HEK293 (cell line): ENCODE results near the gene MS4A10.

Source experiments
- CTCF ChIA-PET: fragments of 350-600 bp; formaldehyde crosslinking; extraction: SDS; loops from one replicate; lab custom pipeline; 2021; ENCODE audit warnings: antibody characterized with exemption; lab: Yijun Ruan, JAX
- POLR2A ChIA-PET: fragments of 300-600 bp; formaldehyde crosslinking; extraction: SDS; loops from one replicate; lab custom pipeline; 2020; ENCODE audit warnings: antibody characterized with exemption, inconsistent platforms; lab: Yijun Ruan, JAX
- H3K27ac ChIP-seq: fragments of 200-500 bp; sonication (Bioruptor generic); 2 replicates; pipeline ENCODE4 v1.5.1; 2014; ENCODE audit warnings: low read depth, low read length, control low read depth, inconsistent platforms; ENCODE audit errors: extremely low read depth
- H3K36me3 ChIP-seq, 2 experiments: fragments of 200-500 bp in 1 of 2; sonication (Bioruptor generic) in 1 of 2; 1 replicate in 1 of 2; 2 replicates in 1 of 2; pipeline ENCODE4 v1.5.1; 2014 to 2017; ENCODE audit warnings: inconsistent platforms in 2 of 2, low read length in 2 of 2; ENCODE audit not compliant: control insufficient read depth in 2 of 2, insufficient read depth in 1 of 2
- H3K4me1 ChIP-seq: fragments of 200-500 bp; sonication (Bioruptor generic); 2 replicates; pipeline ENCODE4 v1.5.1; 2014; ENCODE audit warnings: mild to moderate bottlenecking, low read length, inconsistent platforms; ENCODE audit not compliant: control insufficient read depth, insufficient read depth
- H3K4me3 ChIP-seq: 2 replicates; pipeline ENCODE4 v1.5.1; 2011; ENCODE audit warnings: low read depth, mild to moderate bottlenecking, control low read depth, low read length, moderate library complexity
- H3K9me3 ChIP-seq: fragments of 200-500 bp; sonication (Bioruptor generic); 2 replicates; pipeline ENCODE4 v1.5.1; 2014; ENCODE audit warnings: low read depth, low read length, inconsistent platforms; ENCODE audit not compliant: control insufficient read depth, insufficient read depth
- GLI2 ChIP-seq: fragments of 450-650 bp; formaldehyde crosslinking; IDR thresholded peaks from 2 replicates; pipeline ENCODE4; 2017; ENCODE audit warnings: missing biosample characterization, missing genetic modification characterization, low read depth, borderline replicate concordance
- REPIN1 ChIP-seq: fragments of 450-650 bp; formaldehyde crosslinking; IDR thresholded peaks from 2 replicates; pipeline ENCODE4 v1.5.1; 2017; ENCODE audit warnings: missing biosample characterization, missing genetic modification characterization, low read depth
- ZFP41 ChIP-seq: fragments of 450-650 bp; formaldehyde crosslinking; IDR thresholded peaks from 2 replicates; pipeline ENCODE4 v1.5.1; 2016; ENCODE audit warnings: missing biosample characterization, missing genetic modification characterization, borderline replicate concordance
- ZNF621 ChIP-seq: fragments of 450-650 bp; formaldehyde crosslinking; IDR thresholded peaks from 2 replicates; pipeline ENCODE4 v1.5.1; 2017; ENCODE audit warnings: missing biosample characterization, missing genetic modification characterization
- ZNF660 ChIP-seq: fragments of 450-650 bp; IDR thresholded peaks from 2 replicates; pipeline ENCODE4 v1.5.1; 2018; ENCODE audit warnings: missing biosample characterization, mild to moderate bottlenecking, missing genetic modification characterization
- ZNF776 ChIP-seq: fragments of 450-650 bp; formaldehyde crosslinking; IDR thresholded peaks from 2 replicates; pipeline ENCODE4 v1.5.0; 2017; ENCODE audit warnings: missing biosample characterization, missing genetic modification characterization, borderline replicate concordance
- TF ChIP-seq, protein P1 (sequence below): fragments of 450-650 bp; formaldehyde crosslinking; IDR thresholded peaks from 2 replicates; pipeline ENCODE4 v1.5.1; 2016; ENCODE audit warnings: missing biosample characterization, missing genetic modification characterization, borderline replicate concordance
- TF ChIP-seq, protein P2 (sequence below): fragments of 450-650 bp; formaldehyde crosslinking; conservative IDR thresholded peaks from 2 replicates; pipeline ENCODE4 v1.5.1; 2016; ENCODE audit warnings: low read depth, missing biosample characterization, missing genetic modification characterization
- TF ChIP-seq, protein P3 (sequence below): IDR thresholded peaks from 2 replicates; pipeline ENCODE4 v1.6.1; 2011; ENCODE audit warnings: mild to moderate bottlenecking, low read depth, low read length, borderline replicate concordance
- TF ChIP-seq, protein P4 (sequence below): fragments of 450-650 bp; formaldehyde crosslinking; IDR thresholded peaks from 2 replicates; pipeline ENCODE4 v1.5.1; 2016; ENCODE audit warnings: missing biosample characterization, missing genetic modification characterization, low read depth
- TF ChIP-seq, protein P5 (sequence below): fragments of 450-650 bp; formaldehyde crosslinking; IDR thresholded peaks from 2 replicates; pipeline ENCODE4 v1.5.1; 2016; ENCODE audit warnings: missing biosample characterization, missing genetic modification characterization, borderline replicate concordance

Gene MS4A10

DNA sequence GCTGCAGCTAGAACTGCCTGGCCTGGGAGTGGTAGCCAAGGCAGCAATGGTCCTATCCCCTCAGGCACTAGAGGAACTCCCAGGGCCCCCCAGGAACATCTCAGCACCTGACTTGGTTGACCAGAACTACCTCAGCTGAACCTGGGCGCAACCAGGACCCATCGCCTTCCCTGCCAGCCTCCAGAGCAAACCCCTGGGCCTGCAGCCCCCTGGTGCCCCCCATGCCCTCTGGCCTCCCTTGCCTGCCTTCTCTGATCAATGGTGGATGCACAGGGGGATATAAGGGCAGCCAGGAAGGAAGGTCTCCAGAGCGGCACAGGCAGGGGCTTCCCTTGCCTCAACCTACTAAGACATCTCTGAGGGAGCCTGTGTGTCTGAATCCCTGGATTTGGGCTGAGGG, 13.5 kb downstream of the MS4A10 start (continued):
- TF ChIP-seq, protein P1, sequence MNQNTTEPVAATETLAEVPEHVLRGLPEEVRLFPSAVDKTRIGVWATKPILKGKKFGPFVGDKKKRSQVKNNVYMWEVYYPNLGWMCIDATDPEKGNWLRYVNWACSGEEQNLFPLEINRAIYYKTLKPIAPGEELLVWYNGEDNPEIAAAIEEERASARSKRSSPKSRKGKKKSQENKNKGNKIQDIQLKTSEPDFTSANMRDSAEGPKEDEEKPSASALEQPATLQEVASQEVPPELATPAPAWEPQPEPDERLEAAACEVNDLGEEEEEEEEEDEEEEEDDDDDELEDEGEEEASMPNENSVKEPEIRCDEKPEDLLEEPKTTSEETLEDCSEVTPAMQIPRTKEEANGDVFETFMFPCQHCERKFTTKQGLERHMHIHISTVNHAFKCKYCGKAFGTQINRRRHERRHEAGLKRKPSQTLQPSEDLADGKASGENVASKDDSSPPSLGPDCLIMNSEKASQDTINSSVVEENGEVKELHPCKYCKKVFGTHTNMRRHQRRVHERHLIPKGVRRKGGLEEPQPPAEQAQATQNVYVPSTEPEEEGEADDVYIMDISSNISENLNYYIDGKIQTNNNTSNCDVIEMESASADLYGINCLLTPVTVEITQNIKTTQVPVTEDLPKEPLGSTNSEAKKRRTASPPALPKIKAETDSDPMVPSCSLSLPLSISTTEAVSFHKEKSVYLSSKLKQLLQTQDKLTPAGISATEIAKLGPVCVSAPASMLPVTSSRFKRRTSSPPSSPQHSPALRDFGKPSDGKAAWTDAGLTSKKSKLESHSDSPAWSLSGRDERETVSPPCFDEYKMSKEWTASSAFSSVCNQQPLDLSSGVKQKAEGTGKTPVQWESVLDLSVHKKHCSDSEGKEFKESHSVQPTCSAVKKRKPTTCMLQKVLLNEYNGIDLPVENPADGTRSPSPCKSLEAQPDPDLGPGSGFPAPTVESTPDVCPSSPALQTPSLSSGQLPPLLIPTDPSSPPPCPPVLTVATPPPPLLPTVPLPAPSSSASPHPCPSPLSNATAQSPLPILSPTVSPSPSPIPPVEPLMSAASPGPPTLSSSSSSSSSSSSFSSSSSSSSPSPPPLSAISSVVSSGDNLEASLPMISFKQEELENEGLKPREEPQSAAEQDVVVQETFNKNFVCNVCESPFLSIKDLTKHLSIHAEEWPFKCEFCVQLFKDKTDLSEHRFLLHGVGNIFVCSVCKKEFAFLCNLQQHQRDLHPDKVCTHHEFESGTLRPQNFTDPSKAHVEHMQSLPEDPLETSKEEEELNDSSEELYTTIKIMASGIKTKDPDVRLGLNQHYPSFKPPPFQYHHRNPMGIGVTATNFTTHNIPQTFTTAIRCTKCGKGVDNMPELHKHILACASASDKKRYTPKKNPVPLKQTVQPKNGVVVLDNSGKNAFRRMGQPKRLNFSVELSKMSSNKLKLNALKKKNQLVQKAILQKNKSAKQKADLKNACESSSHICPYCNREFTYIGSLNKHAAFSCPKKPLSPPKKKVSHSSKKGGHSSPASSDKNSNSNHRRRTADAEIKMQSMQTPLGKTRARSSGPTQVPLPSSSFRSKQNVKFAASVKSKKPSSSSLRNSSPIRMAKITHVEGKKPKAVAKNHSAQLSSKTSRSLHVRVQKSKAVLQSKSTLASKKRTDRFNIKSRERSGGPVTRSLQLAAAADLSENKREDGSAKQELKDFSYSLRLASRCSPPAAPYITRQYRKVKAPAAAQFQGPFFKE (tag by site-specific recombination) = no peak
- no peak for TF ChIP-seq ZNF660 (tag by site-specific recombination)
- TF ChIP-seq, protein P2, sequence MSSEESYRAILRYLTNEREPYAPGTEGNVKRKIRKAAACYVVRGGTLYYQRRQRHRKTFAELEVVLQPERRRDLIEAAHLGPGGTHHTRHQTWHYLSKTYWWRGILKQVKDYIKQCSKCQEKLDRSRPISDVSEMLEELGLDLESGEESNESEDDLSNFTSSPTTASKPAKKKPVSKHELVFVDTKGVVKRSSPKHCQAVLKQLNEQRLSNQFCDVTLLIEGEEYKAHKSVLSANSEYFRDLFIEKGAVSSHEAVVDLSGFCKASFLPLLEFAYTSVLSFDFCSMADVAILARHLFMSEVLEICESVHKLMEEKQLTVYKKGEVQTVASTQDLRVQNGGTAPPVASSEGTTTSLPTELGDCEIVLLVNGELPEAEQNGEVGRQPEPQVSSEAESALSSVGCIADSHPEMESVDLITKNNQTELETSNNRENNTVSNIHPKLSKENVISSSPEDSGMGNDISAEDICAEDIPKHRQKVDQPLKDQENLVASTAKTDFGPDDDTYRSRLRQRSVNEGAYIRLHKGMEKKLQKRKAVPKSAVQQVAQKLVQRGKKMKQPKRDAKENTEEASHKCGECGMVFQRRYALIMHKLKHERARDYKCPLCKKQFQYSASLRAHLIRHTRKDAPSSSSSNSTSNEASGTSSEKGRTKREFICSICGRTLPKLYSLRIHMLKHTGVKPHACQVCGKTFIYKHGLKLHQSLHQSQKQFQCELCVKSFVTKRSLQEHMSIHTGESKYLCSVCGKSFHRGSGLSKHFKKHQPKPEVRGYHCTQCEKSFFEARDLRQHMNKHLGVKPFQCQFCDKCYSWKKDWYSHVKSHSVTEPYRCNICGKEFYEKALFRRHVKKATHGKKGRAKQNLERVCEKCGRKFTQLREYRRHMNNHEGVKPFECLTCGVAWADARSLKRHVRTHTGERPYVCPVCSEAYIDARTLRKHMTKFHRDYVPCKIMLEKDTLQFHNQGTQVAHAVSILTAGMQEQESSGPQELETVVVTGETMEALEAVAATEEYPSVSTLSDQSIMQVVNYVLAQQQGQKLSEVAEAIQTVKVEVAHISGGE = no peak
- no peak for TF ChIP-seq ZNF776 (tag by site-specific recombination)
- TF ChIP-seq, protein P3, sequence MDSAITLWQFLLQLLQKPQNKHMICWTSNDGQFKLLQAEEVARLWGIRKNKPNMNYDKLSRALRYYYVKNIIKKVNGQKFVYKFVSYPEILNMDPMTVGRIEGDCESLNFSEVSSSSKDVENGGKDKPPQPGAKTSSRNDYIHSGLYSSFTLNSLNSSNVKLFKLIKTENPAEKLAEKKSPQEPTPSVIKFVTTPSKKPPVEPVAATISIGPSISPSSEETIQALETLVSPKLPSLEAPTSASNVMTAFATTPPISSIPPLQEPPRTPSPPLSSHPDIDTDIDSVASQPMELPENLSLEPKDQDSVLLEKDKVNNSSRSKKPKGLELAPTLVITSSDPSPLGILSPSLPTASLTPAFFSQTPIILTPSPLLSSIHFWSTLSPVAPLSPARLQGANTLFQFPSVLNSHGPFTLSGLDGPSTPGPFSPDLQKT = no peak
- TF ChIP-seq REPIN1 (tag by site-specific recombination) = no peak
- TF ChIP-seq, protein P4, sequence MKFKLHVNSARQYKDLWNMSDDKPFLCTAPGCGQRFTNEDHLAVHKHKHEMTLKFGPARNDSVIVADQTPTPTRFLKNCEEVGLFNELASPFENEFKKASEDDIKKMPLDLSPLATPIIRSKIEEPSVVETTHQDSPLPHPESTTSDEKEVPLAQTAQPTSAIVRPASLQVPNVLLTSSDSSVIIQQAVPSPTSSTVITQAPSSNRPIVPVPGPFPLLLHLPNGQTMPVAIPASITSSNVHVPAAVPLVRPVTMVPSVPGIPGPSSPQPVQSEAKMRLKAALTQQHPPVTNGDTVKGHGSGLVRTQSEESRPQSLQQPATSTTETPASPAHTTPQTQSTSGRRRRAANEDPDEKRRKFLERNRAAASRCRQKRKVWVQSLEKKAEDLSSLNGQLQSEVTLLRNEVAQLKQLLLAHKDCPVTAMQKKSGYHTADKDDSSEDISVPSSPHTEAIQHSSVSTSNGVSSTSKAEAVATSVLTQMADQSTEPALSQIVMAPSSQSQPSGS = no peak
- TF ChIP-seq ZFP41 (tag by site-specific recombination) = no peak
- TF ChIP-seq, protein P5, sequence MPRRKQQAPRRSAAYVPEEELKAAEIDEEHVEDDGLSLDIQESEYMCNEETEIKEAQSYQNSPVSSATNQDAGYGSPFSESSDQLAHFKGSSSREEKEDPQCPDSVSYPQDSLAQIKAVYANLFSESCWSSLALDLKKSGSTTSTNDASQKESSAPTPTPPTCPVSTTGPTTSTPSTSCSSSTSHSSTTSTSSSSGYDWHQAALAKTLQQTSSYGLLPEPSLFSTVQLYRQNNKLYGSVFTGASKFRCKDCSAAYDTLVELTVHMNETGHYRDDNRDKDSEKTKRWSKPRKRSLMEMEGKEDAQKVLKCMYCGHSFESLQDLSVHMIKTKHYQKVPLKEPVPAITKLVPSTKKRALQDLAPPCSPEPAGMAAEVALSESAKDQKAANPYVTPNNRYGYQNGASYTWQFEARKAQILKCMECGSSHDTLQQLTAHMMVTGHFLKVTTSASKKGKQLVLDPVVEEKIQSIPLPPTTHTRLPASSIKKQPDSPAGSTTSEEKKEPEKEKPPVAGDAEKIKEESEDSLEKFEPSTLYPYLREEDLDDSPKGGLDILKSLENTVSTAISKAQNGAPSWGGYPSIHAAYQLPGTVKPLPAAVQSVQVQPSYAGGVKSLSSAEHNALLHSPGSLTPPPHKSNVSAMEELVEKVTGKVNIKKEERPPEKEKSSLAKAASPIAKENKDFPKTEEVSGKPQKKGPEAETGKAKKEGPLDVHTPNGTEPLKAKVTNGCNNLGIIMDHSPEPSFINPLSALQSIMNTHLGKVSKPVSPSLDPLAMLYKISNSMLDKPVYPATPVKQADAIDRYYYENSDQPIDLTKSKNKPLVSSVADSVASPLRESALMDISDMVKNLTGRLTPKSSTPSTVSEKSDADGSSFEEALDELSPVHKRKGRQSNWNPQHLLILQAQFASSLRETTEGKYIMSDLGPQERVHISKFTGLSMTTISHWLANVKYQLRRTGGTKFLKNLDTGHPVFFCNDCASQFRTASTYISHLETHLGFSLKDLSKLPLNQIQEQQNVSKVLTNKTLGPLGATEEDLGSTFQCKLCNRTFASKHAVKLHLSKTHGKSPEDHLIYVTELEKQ (tag by site-specific recombination) = no peak
- TF ChIP-seq, all 188 proteins: peak for 0

DNA sequence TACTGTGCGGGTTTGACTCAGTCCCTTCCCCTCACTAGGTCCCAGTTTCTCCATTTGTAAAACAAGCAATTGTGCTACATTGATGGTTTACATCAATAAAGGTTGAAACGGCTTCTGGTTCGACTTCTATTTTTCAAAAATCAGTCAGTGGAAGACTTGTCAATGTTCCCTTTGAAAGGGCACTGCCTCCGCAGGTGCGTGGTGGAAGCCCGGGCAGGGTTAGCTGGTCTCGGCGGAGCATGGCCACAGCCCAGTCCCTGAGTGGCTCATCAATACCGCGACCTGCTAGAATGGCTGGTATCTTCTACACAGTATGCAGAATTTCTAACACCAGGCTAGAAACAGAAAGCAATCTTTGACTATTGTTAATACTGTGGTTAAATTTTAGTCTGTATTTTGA, 16.1 kb downstream of the MS4A10 start:
- Histone ChIP-seq H3K9me3 (no peaks in the 10 kb centered on the region), H3K4me1 (no peaks in the 10 kb centered on the region), H3K27ac (no peak overlapping the region), H3K4me3 (no peak overlapping the region), H3K36me3 (no peaks in the 10 kb centered on the region)
- POLR2A ChIA-PET = no interaction called here
- CTCF ChIA-PET = interaction anchor here (0.7 kb wide), 2 partner anchors 36 to 139 kb away, joined by 3 to 5 read pairs; no protein-coding TSS in a partner anchor
- TF ChIP-seq GLI2 (tag by site-specific recombination) (no peak), ZNF621 (tag by site-specific recombination) (no peak)
